Neural cell (in vitro differentiated cells): ENCODE measurements around the gene MACROD1. TPM values are rescaled to one million over a fixed set of nuclear protein-coding genes. Genes with fewer than 3 reads are reported as not detected.

ENCODE experiments used
- H2AFZ ChIP-seq: fragments of 200-600, 300-800 bp; sonication (generic), shearing (Covaris generic); 2 replicates; pipeline ENCODE4 v1.6.0; 2014; ENCODE audit warnings: low read depth, mild to moderate bottlenecking, antibody characterized with exemption, low read length, moderate library complexity
- H3F3A ChIP-seq: fragments of 200-600 bp; shearing (Covaris generic); 2 replicates; pipeline ENCODE4 v1.6.1; 2016; ENCODE audit warnings: mild to moderate bottlenecking, moderate library complexity, mixed read lengths, antibody characterized with exemption, low read length; ENCODE audit not compliant: insufficient read depth, poor library complexity, severe bottlenecking
- H3K27ac ChIP-seq: fragments of 200-600, 300-800 bp; sonication (generic), shearing (Covaris generic); 2 replicates; pipeline ENCODE4 v1.5.1; 2014; ENCODE audit warnings: mild to moderate bottlenecking, low read length, moderate library complexity
- H3K27me3 ChIP-seq: fragments of 300-800, 200-600 bp; sonication (generic), shearing (Covaris generic); 2 replicates; pipeline ENCODE4 v1.6.0; 2014; ENCODE audit warnings: mild to moderate bottlenecking, low read depth, low read length, moderate library complexity; ENCODE audit not compliant: insufficient read depth
- H3K36me3 ChIP-seq: fragments of 300-800, 200-600 bp; sonication (generic), shearing (Covaris generic); 2 replicates; pipeline ENCODE4 v1.5.1; 2014; ENCODE audit warnings: mild to moderate bottlenecking, antibody characterized with exemption, low read length, moderate library complexity; ENCODE audit not compliant: insufficient read depth
- H3K4me2 ChIP-seq: fragments of 300-800, 200-600 bp; sonication (generic), shearing (Covaris generic); 2 replicates; pipeline ENCODE4 v1.6.0; 2014; ENCODE audit warnings: mild to moderate bottlenecking, low read length
- H3K4me3 ChIP-seq: fragments of 300-800, 200-600 bp; sonication (generic), shearing (Covaris generic); 2 replicates; pipeline ENCODE4 v1.5.1; 2014; ENCODE audit warnings: mild to moderate bottlenecking, low read length, moderate library complexity
- H3K79me2 ChIP-seq: fragments of 200-600 bp; shearing (Covaris generic); replicated peaks from 2 replicates; pipeline ENCODE4 v1.6.0; 2014; ENCODE audit warnings: mild to moderate bottlenecking, low read length, moderate library complexity; ENCODE audit not compliant: insufficient read depth
- H3K9ac ChIP-seq: fragments of 300-800, 200-600 bp; sonication (generic), shearing (Covaris generic); 2 replicates; pipeline ENCODE4 v1.6.1; 2016; ENCODE audit warnings: mild to moderate bottlenecking, low read length, mixed read lengths
- H3K9me2 ChIP-seq: fragments of 200-600 bp; shearing (Covaris generic); 2 replicates; pipeline ENCODE4 v1.6.1; 2016; ENCODE audit warnings: mild to moderate bottlenecking, low read length, mixed read lengths; ENCODE audit not compliant: insufficient read depth
- H3K9me3 ChIP-seq: fragments of 200-600, 300-800 bp; sonication (generic), shearing (Covaris generic); 2 replicates; pipeline ENCODE4 v1.6.1; 2016; ENCODE audit warnings: mild to moderate bottlenecking, mixed run types, low read length, moderate library complexity, mixed read lengths
- H4K20me1 ChIP-seq: fragments of 200-600 bp; shearing (Covaris generic); 2 replicates; pipeline ENCODE4 v1.6.1; 2016; ENCODE audit warnings: mild to moderate bottlenecking, mixed run types; ENCODE audit not compliant: insufficient read depth
- CTCF ChIP-seq: fragments of 450-650 bp; IDR thresholded peaks from 2 replicates; pipeline ENCODE4 v1.5.1; 2014; ENCODE audit warnings: antibody characterized with exemption, mild to moderate bottlenecking, moderate library complexity; ENCODE audit not compliant: poor library complexity, severe bottlenecking
- EP300 ChIP-seq: fragments of 450-650 bp; conservative IDR thresholded peaks from 2 replicates; pipeline ENCODE4 v1.6.1; 2014; ENCODE audit warnings: antibody characterized with exemption, mild to moderate bottlenecking, moderate library complexity; ENCODE audit not compliant: poor library complexity, severe bottlenecking
- EZH2 ChIP-seq: fragments of 200-600, 300-800 bp; shearing (Covaris generic), sonication (generic); IDR thresholded peaks from 2 replicates; pipeline ENCODE4 v1.6.1; 2014; ENCODE audit warnings: antibody characterized with exemption, low read length, borderline replicate concordance, mild to moderate bottlenecking; ENCODE audit not compliant: insufficient read depth, poor library complexity, severe bottlenecking
- MXI1 ChIP-seq: fragments of 450-650 bp; conservative IDR thresholded peaks from 2 replicates; pipeline ENCODE4 v1.6.1; 2014; ENCODE audit warnings: antibody characterized with exemption, mild to moderate bottlenecking; ENCODE audit not compliant: poor library complexity, severe bottlenecking
- POLR2AphosphoS5 ChIP-seq: IDR thresholded peaks from 2 replicates; pipeline ENCODE4 v1.6.1; 2012
- RAD21 ChIP-seq: fragments of 450-650 bp; conservative IDR thresholded peaks from 2 replicates; pipeline ENCODE4 v1.6.1; 2014; ENCODE audit warnings: antibody characterized with exemption, mild to moderate bottlenecking, moderate library complexity
- REST ChIP-seq: IDR thresholded peaks from 2 replicates; pipeline ENCODE4 v1.6.1; 2012; ENCODE audit warnings: borderline replicate concordance
- SMC3 ChIP-seq: fragments of 450-650 bp; conservative IDR thresholded peaks from 2 replicates; pipeline ENCODE4 v1.6.1; 2014; ENCODE audit warnings: antibody characterized with exemption, mild to moderate bottlenecking, moderate library complexity; ENCODE audit not compliant: poor library complexity
- TAF1 ChIP-seq: IDR thresholded peaks from 2 replicates; pipeline ENCODE4 v1.6.1; 2012; ENCODE audit warnings: low read depth
- polyA plus RNA-seq: library from polyadenylated mRNA; depleted of rRNA; stranded (reverse); fragments of >200 nt; gene quantifications from 2 replicates; pipeline ENCODE4 v1.2.3, GENCODE V29; 2014

MACROD1 gene
- polyA plus RNA-seq, 1 donor from 2014 or later: 30.8 TPM

GRCh38 chr11:64006398-64006797, 159.5 kb downstream of the MACROD1 start:
- Histone ChIP-seq H3K4me3 (no peak overlapping the region), H3K79me2 (no peaks in the 10 kb centered on the region), H3K27me3 (peaks cover 7% of the 10 kb centered on the region), H3F3A (no peaks in the 10 kb centered on the region), H3K9me2 (no peaks in the 10 kb centered on the region), H3K9me3 (no peaks in the 10 kb centered on the region), H3K36me3 (no peaks in the 10 kb centered on the region), H3K27ac (no peak overlapping the region), H2AFZ (no peak overlapping the region), H3K9ac (no peak overlapping the region), H4K20me1 (no peaks in the 10 kb centered on the region), H3K4me2 (no peak overlapping the region)
- TF ChIP-seq MXI1: no peak
- TF ChIP-seq EZH2: no peak
- no peak for TF ChIP-seq SMC3
- no peak for TF ChIP-seq RAD21
- no peak for TF ChIP-seq CTCF
- no peak for TF ChIP-seq POLR2AphosphoS5
- TF ChIP-seq EP300: no peak
- no peak for TF ChIP-seq TAF1
- no peak for TF ChIP-seq REST

GRCh38 chr11:64005691-64006090, 160.2 kb downstream of the MACROD1 start:
- H3K36me3 ChIP-seq: no peaks in the 10 kb centered on the region
- no peak overlapping the region for H3K4me3 ChIP-seq
- no peak overlapping the region for H3K9ac ChIP-seq
- H3K9me2 ChIP-seq: no peaks in the 10 kb centered on the region
- H3K4me2 ChIP-seq: no peak overlapping the region
- no peak overlapping the region for H3K27ac ChIP-seq
- no peaks in the 10 kb centered on the region for H3F3A ChIP-seq
- peaks cover 7% of the 10 kb centered on the region for H3K27me3 ChIP-seq
- H4K20me1 ChIP-seq: no peaks in the 10 kb centered on the region
- no peak for TF ChIP-seq POLR2AphosphoS5
- no peak for TF ChIP-seq REST
- TF ChIP-seq SMC3: no peak
- no peaks in the 10 kb centered on the region for H3K9me3 ChIP-seq
- no peaks in the 10 kb centered on the region for H3K79me2 ChIP-seq
- H2AFZ ChIP-seq: no peak overlapping the region
